Loucy (cell line): ENCODE data around the gene PDIA2.

Source experiments
- CTCF ChIP-seq: fragments of 200-600 bp; sonication (generic); conservative IDR thresholded peaks from 2 replicates; pipeline ENCODE4 v1.5.1; 2014; ENCODE audit warnings: mild to moderate bottlenecking, antibody characterized with exemption, low read length
- EZH2phosphoT487 ChIP-seq: fragments of 200-600 bp; IDR thresholded peaks from 2 replicates; pipeline ENCODE4 v1.6.1; 2018; ENCODE audit warnings: antibody characterized with exemption, mild to moderate bottlenecking, moderate library complexity, borderline replicate concordance

GRCh38 chr16:259226-259625 is 23.7 kb upstream of the PDIA2 start:
- no peak for TF ChIP-seq CTCF
- no peak for TF ChIP-seq EZH2phosphoT487
